NCI-H1417 treated with DMSO at 0.1 percent for 48 hours (cell line): Measurements from ENCODE around the gene LILRA2.
"Not testable (repeated sequence)": the region's sequence is repeated elsewhere in the genome, so short reads cannot be mapped to it uniquely, and the experiment has no call there.

ENCODE experiments used
- DNase-seq: peaks from one replicate; lab custom pipeline; 2025; lab: John Stamatoyannopoulos, UW

Gene LILRA2

DNA sequence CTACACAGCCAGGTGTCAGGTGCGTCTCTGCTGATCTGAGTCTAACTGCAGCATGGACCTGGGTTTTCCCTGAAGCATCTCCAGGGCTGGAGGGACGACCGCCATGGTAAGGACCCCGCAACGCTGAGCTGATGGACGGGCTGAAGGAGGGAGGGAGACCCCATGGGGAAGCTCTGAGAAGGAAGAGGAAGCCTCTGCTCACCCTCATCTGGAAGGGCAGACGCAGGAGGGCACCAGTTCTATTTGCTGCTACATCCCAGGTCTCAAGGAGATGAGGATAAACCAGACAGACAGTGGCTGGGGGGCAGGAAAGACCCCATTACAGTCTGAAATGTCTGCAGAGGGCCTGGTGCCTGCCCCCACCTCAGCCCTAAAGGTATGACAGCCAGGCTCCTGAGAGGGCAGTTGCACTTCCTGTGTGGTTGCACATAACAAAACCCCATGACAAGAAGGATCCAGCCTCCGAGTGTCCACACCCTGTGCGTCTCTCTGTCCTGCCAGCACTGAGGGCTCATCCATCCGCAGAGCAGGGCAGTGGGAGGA is at the start of gene LILRA2:
TSS of gene LILRA2 (plus strand) at position 461 of the 543 bp plus-strand sequence. CDS start 89 bp downstream, outside the sequence.
- no peak for DNase-seq

DNA sequence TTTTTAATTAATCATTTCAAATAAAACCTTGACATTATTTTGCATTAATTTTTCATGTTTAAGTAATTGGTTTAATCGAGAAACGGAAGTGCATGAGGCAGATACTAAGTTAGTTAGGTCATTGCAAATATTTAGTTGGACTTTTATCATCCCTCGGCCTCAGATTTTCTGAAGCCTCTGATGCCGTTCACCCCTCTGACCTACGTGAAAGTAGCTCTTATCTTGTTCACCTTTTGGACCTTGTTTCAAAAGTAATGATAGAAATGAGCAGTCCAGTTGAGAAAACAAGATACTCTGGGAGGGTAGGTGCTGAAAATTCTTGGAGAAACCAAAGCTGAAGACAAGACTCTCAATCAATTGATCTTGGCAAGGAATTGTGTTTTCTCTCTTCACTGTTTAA is 48.0 kb upstream of the LILRA2 start:
- no peak for DNase-seq

GRCh38 chr19:54526972-54527371 is 46.6 kb upstream of the LILRA2 start:
- no peak for DNase-seq

DNA sequence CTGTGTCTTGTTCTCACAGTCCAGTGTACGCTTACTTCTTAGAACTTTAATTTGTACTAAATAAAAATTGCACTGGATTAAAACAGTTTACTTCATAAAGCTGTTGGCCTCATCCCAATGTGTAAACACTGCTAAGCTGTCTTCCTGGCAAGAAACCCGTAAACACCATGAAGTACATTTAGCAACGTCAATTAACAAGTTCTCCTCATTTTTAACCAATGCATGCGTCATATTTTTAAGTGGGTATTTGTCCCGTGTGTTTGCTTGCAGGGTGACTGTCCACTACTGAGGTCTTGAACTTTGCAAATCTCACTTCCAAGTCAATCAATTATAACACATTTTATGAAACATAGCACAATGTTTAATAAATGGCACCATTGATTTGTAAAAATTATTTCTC is 42.7 kb upstream of the LILRA2 start:
- no peak for DNase-seq

- DNase-seq: no peak
Observed at GRCh38 chr19:54532528-54532927, 41.1 kb upstream of the LILRA2 start.

DNA sequence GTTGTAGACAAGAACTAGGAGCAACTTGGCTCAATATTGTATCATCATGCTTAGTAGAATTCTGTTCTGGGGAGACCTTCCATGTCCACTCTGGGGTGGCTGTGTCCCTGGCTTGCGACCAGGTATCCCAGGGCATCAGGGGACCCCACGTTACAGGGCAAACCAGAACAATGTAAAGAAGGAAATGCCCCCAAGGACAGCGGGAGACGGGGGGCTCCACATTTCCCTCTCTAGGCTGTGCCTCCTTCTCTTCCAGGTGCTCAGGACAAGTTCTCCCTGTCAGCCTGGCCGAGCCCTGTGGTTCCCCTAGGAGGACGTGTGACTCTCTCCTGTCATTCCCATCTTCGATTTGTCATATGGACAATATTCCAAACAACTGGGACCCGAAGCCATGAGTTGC is 40.1 kb upstream of the LILRA2 start:
- DNase-seq: no peak

DNA sequence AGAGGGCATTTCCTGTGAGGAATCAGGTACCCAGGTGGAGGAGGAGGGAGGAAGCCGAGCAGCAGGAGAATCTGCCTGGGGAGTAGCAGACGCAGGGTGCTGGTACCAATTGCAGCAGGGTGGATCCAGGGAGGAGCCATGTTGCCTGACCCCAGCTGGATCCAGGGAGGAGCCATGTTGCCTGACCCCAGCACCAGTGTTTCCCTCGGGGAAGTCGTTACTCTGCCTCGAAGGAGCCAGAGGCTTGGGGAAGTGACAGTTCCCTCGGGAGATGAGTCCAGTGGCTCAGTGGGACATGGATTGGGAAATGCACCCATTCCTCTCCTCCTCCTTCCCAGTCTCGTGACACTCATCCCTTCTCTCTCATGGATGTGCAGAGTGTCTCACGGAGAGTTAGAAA is 39.4 kb upstream of the LILRA2 start:
- DNase-seq: no peak

DNA sequence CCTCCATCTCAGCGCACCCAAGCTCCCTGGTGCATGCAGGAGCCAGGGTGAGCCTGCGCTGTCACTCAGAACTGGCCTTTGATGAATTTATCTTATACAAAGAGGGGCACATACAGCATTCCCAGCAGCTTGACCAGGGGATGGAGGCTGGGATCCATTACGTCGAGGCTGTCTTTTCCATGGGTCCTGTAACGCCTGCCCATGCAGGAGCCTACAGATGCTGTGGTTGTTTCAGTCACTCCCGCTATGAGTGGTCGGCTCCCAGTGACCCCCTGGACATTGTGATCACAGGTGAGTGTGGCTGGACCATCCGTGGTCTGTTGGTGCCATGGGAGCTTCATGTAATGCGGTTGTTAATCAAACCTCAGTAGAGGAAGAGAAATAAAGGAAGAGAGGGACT is 38.0 kb upstream of the LILRA2 start:
- DNase-seq: no peak

GRCh38 chr19:54536956-54537355 is 36.6 kb upstream of the LILRA2 start:
- no peak for DNase-seq

DNA sequence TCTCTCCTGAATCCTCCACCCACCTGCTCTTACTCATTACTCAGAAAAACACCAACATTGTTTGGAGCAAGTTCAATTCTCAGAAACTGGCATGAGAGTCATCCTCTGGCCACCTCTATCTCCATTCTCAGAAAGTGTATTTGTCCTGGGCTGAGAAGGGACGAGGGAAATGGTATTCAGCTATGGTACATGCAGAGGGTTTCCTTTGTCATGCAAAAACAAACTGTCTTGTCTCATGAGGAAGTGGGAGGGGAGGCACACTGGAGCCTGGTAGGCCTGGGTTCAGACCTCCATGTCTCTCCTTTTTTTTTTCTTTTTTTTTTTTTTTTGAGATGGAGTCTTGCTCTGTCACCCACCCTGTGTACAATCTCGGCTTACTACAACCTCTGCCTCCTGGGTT is 31.9 kb upstream of the LILRA2 start:
- no peak for DNase-seq

DNA sequence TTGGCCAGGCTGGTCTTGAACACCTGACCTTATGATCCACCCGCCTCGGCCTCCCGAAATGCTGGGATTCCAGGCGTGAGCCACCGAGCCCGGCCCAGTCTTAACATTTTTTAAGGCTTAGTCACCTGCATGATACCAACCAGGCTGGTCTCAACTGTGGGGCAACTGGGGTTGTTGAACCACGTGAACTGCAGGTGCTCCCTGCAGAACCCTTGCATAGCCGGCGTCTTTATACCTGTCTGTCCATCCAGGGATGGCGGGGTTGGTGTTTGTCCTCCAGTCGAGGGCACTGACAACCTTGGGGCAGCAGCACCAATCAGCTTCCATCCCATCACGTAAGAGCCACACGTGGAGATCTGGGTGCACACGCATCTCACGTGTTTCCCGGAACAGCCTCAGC is 24.8 kb upstream of the LILRA2 start:
- no peak for DNase-seq

- DNase-seq: no peak
Observed at GRCh38 chr19:54549224-54549623, 24.4 kb upstream of the LILRA2 start.

DNA sequence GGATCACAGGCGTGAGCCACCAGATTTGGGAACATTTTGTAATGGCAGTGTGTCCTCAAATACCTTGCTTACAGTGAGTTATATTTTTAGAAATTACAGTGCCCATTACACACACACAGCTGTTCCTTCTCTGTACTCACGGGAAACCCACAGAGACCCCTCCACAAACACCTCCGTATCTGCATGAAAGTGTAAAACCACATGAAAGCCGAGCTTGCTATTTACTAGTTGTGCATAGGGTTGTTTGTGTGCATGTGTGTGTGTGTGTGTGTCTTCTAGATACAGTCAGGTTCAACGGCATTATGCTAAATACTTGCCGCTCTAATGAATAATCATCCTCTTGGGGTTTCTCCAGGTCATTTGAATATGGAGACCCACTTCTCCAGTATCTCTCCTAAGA is 22.3 kb upstream of the LILRA2 start:
- DNase-seq: no peak

DNA sequence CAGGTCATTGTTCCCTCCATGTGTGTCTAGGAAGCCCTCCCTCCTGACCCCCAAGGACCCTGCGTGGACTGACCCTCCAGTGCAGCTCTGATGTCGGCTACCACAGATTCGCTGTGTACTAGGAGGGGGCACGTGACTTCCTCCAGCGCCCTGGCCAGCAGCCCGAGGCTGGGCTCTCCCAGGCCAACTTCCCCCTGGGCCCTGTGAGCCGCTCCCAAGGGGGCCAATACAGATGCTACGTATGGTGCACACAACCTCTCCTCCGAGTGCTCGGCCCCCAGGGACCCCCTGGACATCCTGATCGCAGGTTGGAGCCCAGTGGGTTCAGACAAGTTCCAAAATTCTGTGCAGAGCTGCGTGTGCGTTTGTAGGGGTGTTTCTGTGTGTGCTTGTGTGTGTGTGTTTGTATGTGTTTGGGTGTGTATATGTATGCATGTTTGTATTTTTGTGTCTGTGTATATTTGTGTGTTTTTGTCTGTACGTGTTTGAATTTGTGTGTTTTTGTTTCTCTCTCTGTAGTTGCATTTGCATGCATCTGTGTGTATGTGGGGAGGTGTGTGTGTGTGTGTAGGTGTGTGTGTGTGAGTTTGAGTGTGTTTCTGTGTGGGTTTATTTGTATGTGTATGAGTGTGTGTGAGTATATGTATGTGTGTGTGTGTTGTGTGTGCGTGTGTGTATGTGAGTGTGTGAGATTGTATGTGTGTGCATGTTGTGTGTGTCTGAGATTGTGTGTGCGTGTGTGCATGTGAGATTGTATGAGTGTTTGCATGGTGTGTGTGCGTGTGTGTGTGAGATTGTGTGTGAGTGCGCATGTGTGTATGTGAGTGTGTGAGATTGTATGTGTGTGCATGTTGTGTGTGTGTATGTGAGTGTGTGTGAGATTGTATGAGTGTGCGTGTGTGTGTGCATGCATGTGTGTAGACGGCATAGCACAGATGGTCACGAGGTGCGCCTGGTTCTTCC is 21.4 kb upstream of the LILRA2 start:
- DNase-seq: no peak

DNA sequence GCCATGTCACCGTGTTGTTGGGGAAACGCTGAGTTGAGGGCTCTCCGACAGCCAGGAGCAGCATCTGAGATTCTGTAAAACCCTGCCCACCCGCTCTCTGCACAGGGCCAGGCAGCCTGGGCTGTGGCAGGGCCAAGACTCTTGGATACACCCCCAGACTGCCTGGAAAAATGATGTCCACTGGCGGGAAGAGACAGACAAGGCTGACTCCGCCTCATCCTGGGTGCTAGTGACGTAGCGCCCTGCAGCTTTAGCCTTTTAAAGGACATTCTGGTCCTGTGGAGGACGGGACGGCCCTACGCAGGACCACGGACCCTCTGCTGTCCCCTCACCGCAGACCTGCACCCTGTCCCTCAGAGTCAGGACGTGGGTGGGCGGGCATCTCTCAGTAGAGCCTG is 20.7 kb upstream of the LILRA2 start:
- no peak for DNase-seq

DNA sequence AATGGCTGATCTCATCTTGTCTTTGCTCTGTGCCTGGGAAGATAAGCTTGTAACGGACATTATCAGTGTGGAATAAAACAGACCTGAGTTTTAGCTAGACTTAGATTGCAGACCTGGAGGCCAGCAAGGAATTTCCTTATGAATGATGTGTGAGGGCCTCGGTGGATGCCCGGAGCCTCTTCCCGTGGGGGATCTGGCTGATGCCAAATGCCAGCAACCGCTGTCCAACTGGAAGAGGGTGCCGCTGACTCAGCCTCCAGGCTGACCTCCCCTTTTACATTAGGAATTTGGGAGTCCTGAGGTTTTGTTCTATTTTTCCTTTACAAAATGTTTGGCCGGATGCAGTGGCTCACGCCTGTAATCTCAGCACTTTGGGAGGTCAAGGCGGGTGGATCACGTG is 19.6 kb upstream of the LILRA2 start:
- DNase-seq: no peak

DNA sequence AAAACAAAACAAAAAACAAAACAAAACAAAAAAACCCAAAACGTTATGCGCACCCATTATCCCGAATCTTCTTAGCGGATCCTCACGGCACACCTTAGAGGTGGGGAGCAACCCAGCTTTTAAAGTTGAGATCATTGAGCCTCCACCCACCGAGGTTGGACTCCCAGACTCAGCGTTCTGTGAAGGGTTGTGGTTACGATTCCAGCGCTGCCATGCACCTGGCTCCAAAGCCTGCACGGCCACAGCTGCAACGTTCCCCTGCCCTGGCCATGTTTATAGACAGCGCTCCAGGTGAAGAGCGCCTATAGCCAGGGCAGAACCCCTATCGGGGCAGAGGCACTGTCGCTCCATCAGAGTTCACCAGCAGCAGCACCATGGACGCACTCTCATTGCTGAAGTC is 18.7 kb upstream of the LILRA2 start:
- DNase-seq: no peak

GRCh38 chr19:54556194-54556593 is 17.4 kb upstream of the LILRA2 start:
- no peak for DNase-seq

DNA sequence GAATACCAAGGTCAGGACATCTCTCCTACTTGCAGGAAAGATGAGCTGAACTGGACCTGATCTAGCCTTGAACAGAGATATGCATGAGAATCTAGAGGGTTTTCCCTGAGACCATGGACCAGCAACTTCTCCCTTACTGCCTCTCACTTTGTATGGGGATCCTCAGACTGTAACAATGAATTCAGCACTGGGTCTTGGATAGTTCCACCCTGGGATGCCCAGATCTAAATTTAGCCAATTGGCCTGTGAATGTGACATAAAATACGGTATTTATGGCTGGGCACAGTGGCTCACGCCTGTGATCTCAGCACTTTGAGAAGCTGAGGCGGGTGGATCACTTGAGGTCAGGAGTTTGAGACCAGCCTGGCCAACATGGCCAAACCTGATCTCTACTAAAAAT is 15.3 kb upstream of the LILRA2 start:
- no peak for DNase-seq

GRCh38 chr19:54560881-54561385 is 12.7 kb upstream of the LILRA2 start:
- DNase-seq: no peak

DNA sequence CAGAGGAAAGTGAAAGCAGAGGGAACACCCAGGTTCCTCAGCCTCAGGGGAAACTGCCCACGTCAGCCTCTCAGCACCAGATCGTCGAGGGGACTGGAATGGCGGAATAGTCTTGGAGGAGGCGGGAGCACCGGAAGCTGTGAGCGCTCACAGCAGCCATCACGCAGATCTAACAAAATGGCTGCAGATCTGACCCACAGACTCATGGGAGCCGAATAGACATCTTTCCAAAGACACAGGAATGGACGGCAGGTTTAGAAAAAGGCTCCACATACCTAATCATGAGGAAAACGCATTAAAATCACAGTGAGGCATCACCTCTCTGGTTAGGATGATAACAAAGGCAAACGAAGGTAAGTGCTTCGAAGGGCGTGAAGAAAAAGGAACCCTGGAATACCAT is 11.8 kb upstream of the LILRA2 start:
- no peak for DNase-seq

- not testable (repeated sequence) for DNase-seq
Observed at GRCh38 chr19:54563206-54563605, 10.4 kb upstream of the LILRA2 start.

DNA sequence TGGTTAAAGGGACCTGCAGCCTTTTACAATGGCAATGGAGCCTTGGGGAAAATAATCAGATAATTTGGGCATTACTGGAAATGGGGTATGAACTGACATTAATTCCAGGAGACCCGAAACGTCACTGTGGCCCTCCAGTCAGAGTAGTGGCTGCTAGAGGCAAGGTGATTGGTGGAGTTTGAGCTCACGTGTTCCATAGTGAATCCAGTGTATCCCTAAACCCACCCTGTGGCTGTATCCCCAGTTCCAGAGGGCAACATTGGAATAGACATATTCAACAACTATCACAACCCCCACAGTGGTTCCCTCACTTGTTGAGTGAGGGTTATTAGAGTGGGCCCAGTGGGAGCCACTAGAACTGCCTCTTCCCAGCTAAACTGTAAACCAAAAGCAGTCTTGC is 3.3 kb upstream of the LILRA2 start:
- no peak for DNase-seq
